ENCODE data around the gene MED16.

MED16 gene

GRCh38 chr19:831407-832369 is 61.3 kb downstream of the MED16 start:
- H3K4me3 Mint-ChIP-seq = no peak overlapping the region
- no peak for TF ChIP-seq CTCF (IDR thresholded peaks at IDR 0.05; ENCODE audit: unreplicated experiment in 3 of 3)
- peaks cover 7% of the 10 kb centered on the region for H3K27me3 Mint-ChIP-seq (ENCODE audit: low read depth)
- H3K4me1 Mint-ChIP-seq = no peaks in the 10 kb centered on the region
- no peak overlapping the region for H3K27ac Mint-ChIP-seq
- H3K9me3 Mint-ChIP-seq = no peaks in the 10 kb centered on the region
- H3K36me3 Mint-ChIP-seq (ENCODE audit: low read depth) = no peaks in the 10 kb centered on the region

DNA sequence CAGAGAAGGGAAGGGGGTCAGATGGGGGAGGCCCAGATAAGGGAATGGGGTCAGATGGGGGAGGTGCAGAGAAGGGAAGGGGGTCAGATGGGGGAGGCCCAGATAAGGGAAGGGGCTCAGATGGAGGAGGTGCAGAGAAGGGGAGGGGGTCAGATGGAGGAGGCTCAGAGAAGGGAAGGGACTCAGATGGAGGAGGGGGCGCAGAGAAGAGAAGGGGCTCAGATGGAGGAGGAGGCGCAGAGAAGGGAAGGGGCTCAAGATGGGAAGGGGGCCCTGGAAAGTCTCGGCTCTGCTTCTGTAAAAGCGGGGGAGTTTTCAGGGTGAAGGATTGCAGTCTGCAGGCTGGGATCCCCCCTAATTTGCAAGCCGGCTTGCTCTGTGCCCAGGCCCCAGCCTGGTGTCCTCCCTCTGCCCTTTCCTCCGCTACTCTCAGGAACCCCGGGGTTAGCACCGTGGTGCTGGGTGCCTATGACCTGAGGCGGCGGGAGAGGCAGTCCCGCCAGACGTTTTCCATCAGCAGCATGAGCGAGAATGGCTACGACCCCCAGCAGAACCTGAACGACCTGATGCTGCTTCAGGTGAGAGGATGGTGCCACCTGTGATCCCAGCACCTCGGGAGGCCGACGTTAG is 63.7 kb downstream of the MED16 start:
- no peak overlapping the region for H3K27ac Mint-ChIP-seq
- H3K4me1 Mint-ChIP-seq = no peaks in the 10 kb centered on the region
- TF ChIP-seq CTCF (IDR thresholded peaks at IDR 0.05; ENCODE audit: unreplicated experiment in 3 of 3) = no peak
- H3K36me3 Mint-ChIP-seq (ENCODE audit: low read depth) = no peaks in the 10 kb centered on the region
- no peak overlapping the region for H3K4me3 Mint-ChIP-seq
- peaks cover 10% of the 10 kb centered on the region for H3K27me3 Mint-ChIP-seq (ENCODE audit: low read depth)
- no peaks in the 10 kb centered on the region for H3K9me3 Mint-ChIP-seq

DNA sequence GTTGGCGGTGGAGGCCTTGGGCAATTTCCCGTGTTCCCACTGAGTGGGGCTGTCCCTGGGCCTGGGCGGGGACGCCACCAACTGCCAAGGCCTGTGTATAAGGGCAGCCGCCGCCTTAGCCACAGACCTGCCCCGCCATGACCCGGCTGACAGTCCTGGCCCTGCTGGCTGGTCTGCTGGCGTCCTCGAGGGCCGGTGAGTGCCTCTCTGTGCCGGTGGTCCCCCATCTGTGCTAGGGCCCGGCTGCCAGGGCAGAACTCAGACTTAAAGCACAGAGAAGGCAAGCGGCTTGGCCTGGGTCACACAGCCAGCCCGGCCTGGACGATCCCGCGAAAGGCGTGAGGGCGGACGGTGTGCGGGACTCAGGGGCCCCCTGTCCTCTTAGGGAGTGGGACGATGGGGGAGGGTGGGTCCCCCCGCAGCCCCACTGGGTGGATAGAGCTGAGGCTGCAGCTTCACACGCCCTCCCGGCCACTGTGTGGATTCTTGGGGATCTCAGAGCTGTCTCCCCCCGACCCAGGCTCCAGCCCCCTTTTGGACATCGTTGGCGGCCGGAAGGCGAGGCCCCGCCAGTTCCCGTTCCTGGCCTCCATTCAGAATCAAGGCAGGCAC is 65.2 kb downstream of the MED16 start, which contains the start of gene AZU1:
TSS of gene AZU1 (plus strand) at position 128 of the 612 bp plus-strand sequence. CDS start at position 138, 10 bp downstream.
- Mint-ChIP-seq H3K27me3 (ENCODE audit: low read depth) (peaks cover 10% of the 10 kb centered on the region), H3K4me3 (no peak within 1 kb of the TSS), H3K9me3 (no peaks in the 10 kb centered on the region), H3K36me3 (ENCODE audit: low read depth) (no peaks in the 10 kb centered on the region), H3K27ac (no peak within 1 kb of the TSS), H3K4me1 (no peaks in the 10 kb centered on the region)
- TF ChIP-seq CTCF (IDR thresholded peaks at IDR 0.05; ENCODE audit: unreplicated experiment in 3 of 3) = no peak

GRCh38 chr19:827314-827709 is 65.7 kb downstream of the MED16 start:
- Mint-ChIP-seq H3K9me3 (no peaks in the 10 kb centered on the region), H3K27ac (no peak overlapping the region), H3K4me1 (no peaks in the 10 kb centered on the region), H3K27me3 (ENCODE audit: low read depth) (peaks cover 10% of the 10 kb centered on the region), H3K36me3 (ENCODE audit: low read depth) (no peaks in the 10 kb centered on the region), H3K4me3 (no peak overlapping the region)
- TF ChIP-seq CTCF (IDR thresholded peaks at IDR 0.05; ENCODE audit: unreplicated experiment in 3 of 3) = no peak

DNA sequence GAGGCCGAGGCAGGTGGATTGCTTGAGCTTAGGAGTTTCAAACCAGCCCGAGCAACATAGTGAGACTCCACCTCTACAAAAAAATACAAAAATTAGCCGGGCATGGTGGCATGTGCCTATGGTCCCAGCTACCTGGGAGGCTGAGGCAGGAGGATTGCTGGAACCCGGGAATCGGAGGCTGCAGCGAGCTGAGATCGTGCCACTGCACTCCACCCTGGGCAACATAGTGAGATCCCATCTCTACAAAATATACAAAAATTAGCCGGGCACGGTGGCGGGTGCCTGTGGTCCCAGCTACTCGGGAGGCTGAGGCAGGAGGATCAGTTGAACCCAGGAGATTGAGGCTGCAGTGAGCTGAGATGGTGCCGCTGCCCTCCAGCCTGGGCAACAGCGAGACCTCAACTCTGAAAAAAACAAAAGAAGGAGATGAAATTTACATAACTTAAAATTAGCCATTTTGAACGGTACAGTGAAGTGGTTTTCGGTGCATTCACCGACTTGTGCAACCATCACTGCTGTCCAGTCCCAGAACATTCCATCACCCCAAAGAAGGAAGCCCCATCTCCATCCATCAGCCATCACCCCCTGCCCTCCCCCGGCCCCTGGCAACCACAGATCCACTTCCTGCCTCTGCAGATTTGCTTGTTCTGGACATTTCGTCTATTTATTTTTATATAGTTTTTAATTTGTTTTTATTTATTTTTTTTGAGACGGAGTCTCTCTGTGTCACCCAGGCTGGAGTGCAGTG is 66.9 kb downstream of the MED16 start:
- no peaks in the 10 kb centered on the region for H3K36me3 Mint-ChIP-seq (ENCODE audit: low read depth)
- TF ChIP-seq CTCF (IDR thresholded peaks at IDR 0.05; ENCODE audit: unreplicated experiment in 3 of 3) = no peak
- no peak overlapping the region for H3K27ac Mint-ChIP-seq
- peaks cover 10% of the 10 kb centered on the region for H3K27me3 Mint-ChIP-seq (ENCODE audit: low read depth)
- H3K4me3 Mint-ChIP-seq = peak overlapping the region in 1 of 3 experiments; percentile 46
- no peaks in the 10 kb centered on the region for H3K4me1 Mint-ChIP-seq
- H3K9me3 Mint-ChIP-seq = no peaks in the 10 kb centered on the region
